Fibroblast of skin of left biceps (primary cell): ENCODE measurements around the gene MKLN1.
A peak's percentile ranks its signal among the peaks of the same experiment; 100 is the strongest.
"Not testable (repeated sequence)": the region's sequence is repeated elsewhere in the genome, so short reads cannot be mapped to it uniquely, and the experiment has no call there.

Source experiments
- DNase-seq, 2 experiments: peaks; one replicate each; pipeline ENCODE4 v3.0.0-alpha.2; 2013; ENCODE audit warnings: low read depth in 2 of 2

Gene MKLN1

DNA sequence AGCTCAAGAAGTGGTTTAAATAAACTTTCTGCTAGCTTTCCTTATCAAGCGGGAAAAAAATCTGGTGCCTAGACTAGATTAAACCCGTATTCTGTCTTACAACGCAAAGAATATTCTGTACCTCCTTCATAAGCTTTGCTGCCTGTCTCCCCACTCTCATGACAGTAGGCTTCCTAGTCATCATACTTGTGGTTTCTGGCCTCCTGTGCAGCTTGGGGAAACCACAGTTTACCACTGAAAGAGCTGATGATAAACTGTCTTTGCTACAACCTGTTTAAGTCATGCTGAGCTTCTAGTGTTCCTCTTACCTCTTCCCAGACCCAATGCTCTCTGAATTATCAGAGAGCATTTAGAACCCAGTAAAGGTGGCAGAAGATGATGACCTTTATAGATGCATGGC, 173.7 kb downstream of the MKLN1 start:
- DNase-seq, result peak in 1 of 2 experiments; percentile 38

DNA sequence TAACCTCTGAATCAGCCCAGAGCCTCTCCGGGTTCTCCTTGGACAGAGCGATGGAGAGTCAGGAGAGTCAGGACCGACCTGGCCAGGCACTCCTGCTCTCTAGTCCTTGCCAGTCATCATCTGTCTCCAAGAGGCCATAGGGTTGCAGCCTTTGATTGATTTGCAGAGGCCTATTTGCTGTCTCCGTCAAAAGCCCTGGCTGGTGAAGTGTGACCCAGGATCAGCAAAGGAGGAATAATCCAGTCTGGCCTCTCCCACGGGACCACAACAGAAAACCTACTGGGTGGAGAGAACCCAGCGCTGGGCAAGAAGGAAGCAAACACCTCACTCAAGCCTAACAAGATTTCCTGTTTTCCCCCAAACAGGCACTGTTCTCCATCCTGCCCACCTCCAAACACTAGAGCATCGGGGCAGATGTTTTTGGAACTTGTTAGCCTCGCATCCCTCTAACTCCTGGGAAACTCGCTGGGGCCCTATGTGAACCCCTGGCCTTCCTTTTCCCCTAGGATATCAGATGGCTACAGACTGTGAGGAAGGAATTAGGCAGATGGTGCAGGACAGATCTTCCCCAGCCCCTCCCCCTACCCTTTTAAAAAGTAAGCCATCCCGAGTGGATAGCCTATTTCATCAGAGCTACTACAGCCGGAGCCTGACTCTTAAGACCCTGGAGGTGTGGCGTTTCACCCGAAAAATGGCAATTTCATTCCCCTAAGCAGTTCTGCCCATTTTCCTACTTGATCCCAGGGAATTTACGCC, 174.4 kb downstream of the MKLN1 start:
- no peak for DNase-seq

DNA sequence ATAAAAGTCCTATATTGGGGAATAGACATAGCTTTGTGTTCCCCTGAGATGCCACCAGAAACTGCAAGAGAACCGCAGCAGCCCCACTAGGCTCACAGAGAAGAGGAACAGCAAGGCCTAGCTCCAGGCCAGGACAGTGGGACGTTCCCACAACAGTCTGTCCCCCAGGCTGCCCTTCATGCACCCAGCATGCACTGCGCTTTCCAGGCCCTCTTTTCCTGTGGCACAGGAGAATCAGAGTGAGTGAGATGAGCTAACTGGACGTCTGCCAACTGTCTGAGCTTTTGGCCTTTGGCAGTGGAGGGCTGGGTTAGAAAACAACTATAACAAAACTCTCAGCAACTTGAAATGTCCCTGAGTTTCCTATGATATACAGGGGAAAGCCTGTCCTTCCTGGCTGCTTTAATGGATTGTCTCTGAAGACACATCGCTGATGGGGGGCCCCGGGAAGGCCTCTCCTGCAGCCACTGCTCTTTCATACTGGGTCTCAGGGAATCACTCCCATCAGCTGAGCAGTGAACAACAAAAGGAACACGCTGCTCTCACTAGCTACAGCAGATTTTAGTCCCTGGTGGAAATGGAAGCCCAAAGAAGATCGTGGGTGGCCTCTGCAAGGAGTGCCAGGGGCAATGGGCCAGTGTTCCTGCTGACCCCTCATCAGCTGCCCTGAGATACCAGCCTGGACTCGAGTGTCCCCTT, 175.3 kb downstream of the MKLN1 start:
- DNase-seq, result no peak

DNA sequence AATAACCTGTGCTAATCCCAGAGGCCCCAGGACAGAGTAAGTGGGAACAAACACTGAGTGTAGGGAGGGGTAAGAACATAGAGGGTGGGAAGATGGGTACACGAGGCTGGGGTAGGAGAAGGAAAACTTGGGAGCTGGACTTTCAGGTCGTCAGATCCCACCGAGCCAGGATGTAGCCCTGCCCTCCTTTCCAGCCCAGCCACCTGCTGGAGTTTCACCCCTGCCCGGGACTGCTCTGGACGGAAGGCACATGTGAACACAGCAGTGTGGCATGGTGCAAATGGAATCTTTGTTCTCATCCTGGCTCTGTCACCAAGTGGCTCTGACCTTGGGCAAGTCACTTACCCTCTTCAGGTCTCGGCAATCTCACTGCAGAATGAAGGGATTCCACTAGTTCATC, 176.0 kb downstream of the MKLN1 start:
- DNase-seq, result no peak

GRCh38 chr7:131504157-131504899, 176.7 kb downstream of the MKLN1 start:
- no peak for DNase-seq

GRCh38 chr7:131505037-131505620, 177.5 kb downstream of the MKLN1 start:
- not testable (repeated sequence) for DNase-seq

DNA sequence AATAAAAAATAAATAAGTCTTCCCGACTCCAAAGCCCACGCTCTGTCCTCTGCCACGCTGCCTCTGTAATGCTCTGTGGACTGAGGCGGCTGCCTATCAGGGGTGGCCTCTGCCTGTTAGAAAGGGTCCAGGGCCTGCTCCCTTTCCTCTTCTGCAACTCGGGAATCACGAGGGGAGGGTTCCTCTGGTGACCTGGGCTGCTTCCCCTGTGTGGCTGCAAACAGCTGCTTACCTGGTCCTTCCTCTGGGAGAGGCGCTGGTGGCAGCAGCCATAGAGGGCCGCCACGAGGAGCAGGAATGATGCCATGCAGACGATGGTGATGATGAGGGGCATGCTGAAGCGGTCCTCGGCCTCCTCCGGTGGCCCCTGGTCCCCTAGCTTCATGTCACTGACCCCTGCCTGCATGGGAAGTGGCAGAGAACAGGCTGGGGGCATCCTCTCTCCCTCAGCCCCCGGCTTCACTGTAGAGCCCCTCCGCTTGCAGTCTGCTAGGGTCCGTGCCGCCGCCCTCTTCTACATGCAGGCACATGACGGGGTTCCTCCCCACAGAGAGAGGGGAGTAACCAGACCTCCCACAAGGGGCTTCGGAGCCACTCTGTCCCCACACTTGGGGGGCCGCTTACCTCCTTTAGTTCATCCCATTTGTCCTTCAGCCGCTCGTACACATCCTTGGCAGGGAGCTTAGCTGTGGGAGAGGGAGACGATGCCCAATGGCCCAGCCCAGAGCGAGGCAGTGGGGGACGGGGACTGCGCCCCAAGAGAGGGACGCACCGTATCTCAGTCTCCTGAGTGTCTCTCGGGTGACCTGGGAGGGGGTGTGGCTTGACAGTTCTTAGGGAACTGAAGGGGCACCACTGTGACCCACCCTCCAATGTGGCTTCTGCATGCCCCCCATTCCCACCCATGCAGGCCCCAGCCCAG, 178.2 kb downstream of the MKLN1 start:
- DNase-seq, result no peak

DNA sequence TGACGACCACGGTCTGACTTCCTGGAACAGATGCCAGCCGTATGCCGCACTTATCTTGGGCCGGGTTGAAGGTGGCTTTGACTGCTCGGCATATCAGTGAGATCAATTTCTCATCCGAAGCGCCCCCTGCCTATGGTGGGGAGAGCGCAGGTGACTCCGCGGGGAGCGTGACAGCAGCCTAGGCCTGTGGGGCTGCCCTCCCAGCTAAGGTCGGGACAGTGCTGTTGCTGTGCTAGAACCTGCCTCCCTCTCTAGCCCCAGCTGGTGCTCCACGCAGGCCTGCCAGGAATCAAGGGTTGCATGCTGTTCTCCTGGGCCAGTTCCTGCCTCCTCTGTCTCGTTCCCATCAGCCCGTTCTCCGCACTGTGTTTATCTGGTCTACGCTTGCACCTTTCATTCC, 178.9 kb downstream of the MKLN1 start:
- DNase-seq, result no peak

DNA sequence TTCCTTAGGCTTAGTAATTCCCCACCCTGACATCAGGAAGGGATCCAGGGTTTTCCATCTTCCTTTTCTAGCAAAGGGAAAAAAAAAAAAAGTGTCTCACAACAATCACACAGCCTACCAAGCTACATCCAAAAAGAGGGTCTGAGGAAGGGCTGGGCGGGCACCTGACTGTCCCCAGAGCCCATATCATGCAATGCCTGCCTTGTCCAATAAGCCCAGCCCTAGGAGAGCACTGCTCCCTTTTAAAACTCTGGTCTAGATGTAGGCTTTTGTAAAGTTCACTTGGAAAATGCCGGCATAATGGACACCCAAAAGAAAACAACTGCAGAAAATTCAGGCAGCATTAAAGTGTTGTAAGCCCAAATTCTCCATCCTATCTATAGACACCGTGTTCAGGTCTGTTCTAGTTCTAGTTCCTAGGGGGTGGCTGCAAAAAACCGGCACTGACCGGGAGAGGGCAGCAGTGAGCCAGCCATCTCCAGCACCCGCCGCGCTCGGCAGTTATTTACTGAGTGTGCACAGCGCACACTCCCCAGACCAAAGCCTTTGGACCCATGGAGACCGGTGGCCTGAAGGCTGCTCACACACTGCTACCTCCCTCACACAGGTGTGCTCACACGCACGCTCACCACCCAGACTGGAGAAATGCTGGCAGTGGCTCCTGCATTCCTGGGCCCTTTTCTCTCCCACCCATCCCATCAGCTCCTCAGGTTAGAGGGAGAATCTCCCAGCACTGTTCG, 180.1 kb downstream of the MKLN1 start:
- no peak for DNase-seq

- DNase-seq, result no peak
These were observed 181.2 kb downstream of the MKLN1 start for GRCh38 chr7:131508754-131509486.

DNA sequence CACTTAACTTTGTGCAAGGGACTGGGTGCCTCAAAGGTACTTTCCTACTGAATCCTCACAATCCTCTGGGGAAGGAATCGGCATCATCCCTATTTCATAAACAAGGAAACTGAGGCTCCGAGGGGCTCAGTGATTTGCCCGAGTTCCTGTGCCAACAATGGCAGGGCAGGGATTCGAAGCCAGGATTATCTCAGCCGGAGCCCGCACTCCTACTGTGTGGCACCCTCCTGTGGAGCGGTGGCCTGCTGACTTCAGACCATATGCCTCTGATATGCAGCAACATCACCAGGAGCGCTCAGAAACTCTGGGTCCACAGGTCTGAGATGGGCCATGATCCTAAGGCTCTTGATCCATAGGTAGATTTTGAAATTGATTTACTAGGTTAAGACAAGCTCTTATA, 182.1 kb downstream of the MKLN1 start:
- DNase-seq, result no peak

- DNase-seq, result no peak
These were observed 183.4 kb downstream of the MKLN1 start for GRCh38 chr7:131511071-131511470.

DNA sequence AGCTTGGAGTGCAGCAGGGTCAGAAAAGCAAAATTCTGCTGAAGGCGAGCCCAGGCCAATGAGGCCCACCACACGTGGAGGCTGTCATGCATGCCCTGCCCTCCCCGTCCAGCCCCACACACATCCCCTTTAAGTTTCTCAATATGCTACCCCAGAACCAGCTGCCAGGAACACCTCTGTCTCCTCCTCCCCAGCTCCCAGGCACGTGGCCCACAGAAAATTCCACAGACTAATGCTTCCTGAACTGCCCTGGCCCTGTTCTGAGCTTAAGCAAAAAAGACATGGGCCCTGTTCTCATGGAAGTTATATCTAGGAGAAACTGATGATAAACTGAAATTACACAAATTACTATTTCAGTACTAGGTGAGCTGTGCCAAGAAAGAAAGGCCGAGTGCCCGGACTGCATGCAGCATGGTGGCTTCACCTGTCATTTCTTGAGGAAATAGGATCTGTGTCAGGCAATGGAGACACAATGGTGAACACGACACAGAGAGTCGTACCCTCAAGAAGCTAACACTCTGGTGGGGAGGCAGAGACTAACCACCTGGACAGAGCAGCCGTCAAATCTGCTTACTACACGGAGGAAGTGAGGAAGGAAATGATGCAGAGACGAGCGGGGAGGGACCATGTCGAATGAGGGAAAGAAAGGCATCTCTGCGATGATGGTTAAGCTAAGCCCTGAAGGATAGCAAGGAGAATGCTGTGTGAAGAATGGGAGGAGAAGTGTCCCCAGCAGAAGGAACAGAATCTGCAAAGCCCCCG, 184.3 kb downstream of the MKLN1 start:
- no peak for DNase-seq

DNA sequence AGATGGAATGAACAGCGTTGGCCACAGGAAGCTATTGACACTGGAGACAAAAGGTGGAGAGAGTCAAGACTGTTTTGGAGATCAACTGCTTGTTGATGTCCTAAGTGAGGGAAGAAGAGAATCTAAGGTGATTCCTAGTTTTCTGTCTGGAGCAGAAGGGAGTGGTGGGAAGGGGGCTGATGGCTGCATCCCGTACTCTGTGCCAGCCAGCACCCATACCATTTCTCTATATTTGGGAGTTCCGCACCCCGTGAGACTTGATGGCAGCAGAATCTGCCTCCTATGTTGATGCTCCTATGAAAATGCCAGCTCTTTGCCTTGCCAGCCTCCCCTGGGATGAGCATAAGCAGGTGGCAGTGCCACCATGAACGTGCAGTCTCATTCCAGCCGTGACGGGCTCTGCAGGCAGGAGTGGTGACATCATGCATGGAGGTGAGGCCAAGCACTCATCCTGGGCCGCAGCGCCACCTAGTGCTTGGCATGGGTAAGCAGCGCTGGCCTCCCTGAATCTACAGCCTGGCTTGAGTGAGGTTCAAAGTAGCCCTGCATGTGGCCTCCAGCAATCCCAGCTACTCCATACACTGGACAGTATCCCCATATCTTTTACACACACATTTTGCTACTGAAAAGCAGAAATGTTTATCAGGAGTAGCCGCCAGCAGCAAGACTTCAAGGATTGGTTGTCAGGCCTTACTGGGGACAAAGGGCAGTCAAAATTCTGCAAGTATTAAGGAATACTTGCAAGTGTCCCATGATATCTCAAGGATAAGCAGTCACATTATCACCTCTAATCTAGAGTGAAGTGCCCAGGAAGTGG, 185.8 kb downstream of the MKLN1 start:
- DNase-seq, result peak in 1 of 2 experiments; percentile 46

- DNase-seq, result not testable (repeated sequence)
These were observed 187.8 kb downstream of the MKLN1 start for GRCh38 chr7:131515471-131515870.

GRCh38 chr7:131517218-131517923, 189.7 kb downstream of the MKLN1 start:
- DNase-seq, result no peak

DNA sequence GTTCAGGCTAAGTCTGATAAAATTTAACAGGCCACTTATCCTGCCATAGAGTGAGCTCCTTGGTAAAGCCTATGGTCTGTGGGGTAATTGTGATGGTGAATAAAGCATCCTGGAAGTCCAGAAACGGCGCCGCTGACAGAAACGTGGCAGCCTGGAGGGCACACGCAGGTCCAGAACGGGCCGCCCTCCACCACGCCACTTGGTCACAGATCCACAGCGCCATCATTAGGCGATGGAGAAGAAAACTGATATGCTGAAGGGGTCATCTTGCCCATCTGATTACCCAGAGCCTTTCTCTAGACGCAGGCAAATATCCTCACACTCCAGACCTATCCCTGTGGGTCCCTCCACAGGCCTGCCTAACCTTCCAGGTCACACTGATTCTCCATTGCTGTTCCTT, 190.9 kb downstream of the MKLN1 start:
- no peak for DNase-seq
